NK-92 treated with Interleukin-12 subunit alpha and Interleukin-12 subunit beta, amount 100 ng/mL, for 24 hours (cell line): ENCODE measurements around the gene HEMK1.
A peak's percentile ranks its signal among the peaks of the same experiment; 100 is the strongest.

Experiments
- DNase-seq: peaks from one replicate; lab custom pipeline; 2025; lab: John Stamatoyannopoulos, UW

The HEMK1 gene

GRCh38 chr3:50574444-50574831 is 5.1 kb downstream of the HEMK1 start:
- peak; percentile 43 for DNase-seq

- DNase-seq, result no peak
Observed at GRCh38 chr3:50575372-50575771, 6.0 kb downstream of the HEMK1 start.

- DNase-seq, result no peak
Observed at GRCh38 chr3:50577348-50577747, 8.0 kb downstream of the HEMK1 start.

GRCh38 chr3:50580683-50581458 is 11.5 kb downstream of the HEMK1 start:
- DNase-seq, result no peak

GRCh38 chr3:50581459-50581842 is 12.1 kb downstream of the HEMK1 start:
- no peak for DNase-seq

- DNase-seq, result no peak
Observed at GRCh38 chr3:50582083-50582482, 12.8 kb downstream of the HEMK1 start.

GRCh38 chr3:50583897-50584296 is 14.6 kb downstream of the HEMK1 start:
- no peak for DNase-seq

- DNase-seq, result no peak
Observed at GRCh38 chr3:50584391-50584790, 15.1 kb downstream of the HEMK1 start.

- DNase-seq, result no peak
Observed at GRCh38 chr3:50585919-50586762, 16.8 kb downstream of the HEMK1 start.

GRCh38 chr3:50586763-50587070 is 17.4 kb downstream of the HEMK1 start:
- DNase-seq, result no peak

GRCh38 chr3:50587373-50587772 is 18.1 kb downstream of the HEMK1 start:
- no peak for DNase-seq

- DNase-seq, result peak; percentile 45
Observed at GRCh38 chr3:50587806-50588758, 18.8 kb downstream of the HEMK1 start.

- no peak for DNase-seq
Observed at GRCh38 chr3:50588759-50589433, 19.6 kb downstream of the HEMK1 start.

- no peak for DNase-seq
Observed at GRCh38 chr3:50591196-50591741, 21.9 kb downstream of the HEMK1 start.

- DNase-seq, result no peak
Observed at GRCh38 chr3:50592568-50592967, 23.2 kb downstream of the HEMK1 start.

- DNase-seq, result no peak
Observed at GRCh38 chr3:50594253-50594785, 25.0 kb downstream of the HEMK1 start.

- no peak for DNase-seq
Observed at GRCh38 chr3:50599115-50599715, 29.9 kb downstream of the HEMK1 start.

GRCh38 chr3:50599716-50600118 is 30.4 kb downstream of the HEMK1 start:
- no peak for DNase-seq

GRCh38 chr3:50600141-50600753 is 30.9 kb downstream of the HEMK1 start:
- no peak for DNase-seq

GRCh38 chr3:50600841-50601591 is 31.7 kb downstream of the HEMK1 start:
- peak; percentile 81 for DNase-seq
